GM12878 (cell line): ENCODE data around the gene GPR137B. TPM values are rescaled to one million over a fixed set of nuclear protein-coding genes. Genes with fewer than 3 reads are reported as not detected.

Experiments used
- ATF7 ChIP-seq: fragments of 450-650 bp; IDR thresholded peaks from 2 replicates; pipeline ENCODE4 v1.6.1; 2016; ENCODE audit warnings: low read depth, mild to moderate bottlenecking
- JUND ChIP-seq: IDR thresholded peaks from 2 replicates; pipeline ENCODE4 v1.6.1; 2012; ENCODE audit warnings: low read depth, mild to moderate bottlenecking, low read length, improper control_type of control experiment, moderate library complexity
- NR2C2 ChIP-seq: IDR thresholded peaks from 2 replicates; pipeline ENCODE4 v1.6.1; 2011; ENCODE audit warnings: borderline replicate concordance, low read depth; ENCODE audit not compliant: control insufficient read depth, insufficient read length
- RAD51 ChIP-seq: fragments of 450-650 bp; IDR thresholded peaks from 2 replicates; pipeline ENCODE4 v1.6.1; 2016; ENCODE audit warnings: moderate library complexity, mild to moderate bottlenecking, inconsistent platforms
- SIN3A ChIP-seq: IDR thresholded peaks from 2 replicates; pipeline ENCODE4 v1.6.1; 2012; ENCODE audit warnings: low read depth, low read length, improper control_type of control experiment
- TCF12 ChIP-seq: IDR thresholded peaks from 2 replicates; pipeline ENCODE4 v1.6.1; 2011; ENCODE audit warnings: low read depth, mild to moderate bottlenecking, low read length
- ZNF24 ChIP-seq: fragments of 450-650 bp; IDR thresholded peaks from 2 replicates; pipeline ENCODE4 v1.6.1; 2017; ENCODE audit warnings: antibody characterized with exemption, mild to moderate bottlenecking
- ZNF592 ChIP-seq: fragments of 450-650 bp; IDR thresholded peaks from 2 replicates; pipeline ENCODE4 v1.6.1; 2017; ENCODE audit warnings: mild to moderate bottlenecking, moderate library complexity
- polyA plus RNA-seq, 11 experiments: library from polyadenylated mRNA; depleted of rRNA in 4 of 11; unstranded in 6 of 11; stranded (reverse) in 5 of 11; fragments of >200 nt; fragmentation: Nextera tagmentation in 4 of 11; fragmentation: Illumina TruSeq in 1 of 11; extraction: Ambion mirVana in 4 of 11; extraction: Trizol in 1 of 11; gene quantifications; 1 replicate in 1 of 11; 2 replicates in 10 of 11; pipeline versions ENCODE4 v1.2.1 to v1.2.3, GENCODE V29; 2011 to 2016; ENCODE audit warnings: inconsistent platforms in 2 of 11, missing spikeins in 2 of 11, low read depth in 1 of 11
- total RNA-seq, 4 experiments: library from RNA; depleted of rRNA in 3 of 4; stranded (reverse); fragments of >200 nt in 3 of 4; fragmentation: Illumina TruSeq in 1 of 4; extraction: Trizol in 1 of 4; gene quantifications; 2 replicates each; pipeline versions ENCODE4 v1.2.1 to v1.2.3, GENCODE V29; 2013 to 2021
- TF ChIP-seq, protein P1 (sequence below): IDR thresholded peaks from 2 replicates; pipeline ENCODE4 v1.6.1; 2011; ENCODE audit warnings: borderline replicate concordance, low read depth, mild to moderate bottlenecking, moderate library complexity, low read length; ENCODE audit not compliant: insufficient read depth, poor library complexity, severe bottlenecking

GPR137B gene
- total and polyA plus RNA-seq, 10 of the 15 experiments (the other 5 are each of a cell fraction or from before 2014, with no cell fraction given) = 5.4 to 20.8 (median 12.5) TPM

GRCh38 chr1:236101233-236102200, 40.8 kb upstream of the GPR137B start (continued):
- TF ChIP-seq ZNF592 = no peak
- TF ChIP-seq SIN3A = no peak
- TF ChIP-seq JUND = no peak
- TF ChIP-seq TCF12 = no peak
- peak; percentile 28 for TF ChIP-seq NR2C2
- no peak for TF ChIP-seq RAD51
- peak; percentile 13; the same call in 1 of the 2 replicates for TF ChIP-seq ATF7
- TF ChIP-seq ZNF24 = no peak
- TF ChIP-seq, protein P1, sequence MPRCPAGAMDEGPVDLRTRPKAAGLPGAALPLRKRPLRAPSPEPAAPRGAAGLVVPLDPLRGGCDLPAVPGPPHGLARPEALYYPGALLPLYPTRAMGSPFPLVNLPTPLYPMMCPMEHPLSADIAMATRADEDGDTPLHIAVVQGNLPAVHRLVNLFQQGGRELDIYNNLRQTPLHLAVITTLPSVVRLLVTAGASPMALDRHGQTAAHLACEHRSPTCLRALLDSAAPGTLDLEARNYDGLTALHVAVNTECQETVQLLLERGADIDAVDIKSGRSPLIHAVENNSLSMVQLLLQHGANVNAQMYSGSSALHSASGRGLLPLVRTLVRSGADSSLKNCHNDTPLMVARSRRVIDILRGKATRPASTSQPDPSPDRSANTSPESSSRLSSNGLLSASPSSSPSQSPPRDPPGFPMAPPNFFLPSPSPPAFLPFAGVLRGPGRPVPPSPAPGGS = peak; percentile 77
